Measurements from ENCODE around the gene GSTA5.

GRCh38 chr6:52843605-52844004 lies 3.0 kb upstream of the GSTA5 start:
- TF ChIP-seq POLR2A (IDR thresholded peaks at IDR 0.05) (no peak), CTCF (IDR thresholded peaks at IDR 0.05) (no peak)

Measured in body of pancreas (tissue), 4 donors.